ENCODE results near the gene HDGFL1. TPM values are rescaled to one million over a fixed set of nuclear protein-coding genes. Genes with fewer than 3 reads are reported as not detected.

HDGFL1 gene
- total RNA-seq (2021) (not detected in 2 replicates), Bru-seq, nascent RNA (not detected), BruChase-seq, experiment 1, labeled RNA remaining after a 2-hour chase (not detected), BruChase-seq, experiment 2, labeled RNA remaining after a 6-hour chase (not detected)
- long read RNA-seq = 0 reads

DNA sequence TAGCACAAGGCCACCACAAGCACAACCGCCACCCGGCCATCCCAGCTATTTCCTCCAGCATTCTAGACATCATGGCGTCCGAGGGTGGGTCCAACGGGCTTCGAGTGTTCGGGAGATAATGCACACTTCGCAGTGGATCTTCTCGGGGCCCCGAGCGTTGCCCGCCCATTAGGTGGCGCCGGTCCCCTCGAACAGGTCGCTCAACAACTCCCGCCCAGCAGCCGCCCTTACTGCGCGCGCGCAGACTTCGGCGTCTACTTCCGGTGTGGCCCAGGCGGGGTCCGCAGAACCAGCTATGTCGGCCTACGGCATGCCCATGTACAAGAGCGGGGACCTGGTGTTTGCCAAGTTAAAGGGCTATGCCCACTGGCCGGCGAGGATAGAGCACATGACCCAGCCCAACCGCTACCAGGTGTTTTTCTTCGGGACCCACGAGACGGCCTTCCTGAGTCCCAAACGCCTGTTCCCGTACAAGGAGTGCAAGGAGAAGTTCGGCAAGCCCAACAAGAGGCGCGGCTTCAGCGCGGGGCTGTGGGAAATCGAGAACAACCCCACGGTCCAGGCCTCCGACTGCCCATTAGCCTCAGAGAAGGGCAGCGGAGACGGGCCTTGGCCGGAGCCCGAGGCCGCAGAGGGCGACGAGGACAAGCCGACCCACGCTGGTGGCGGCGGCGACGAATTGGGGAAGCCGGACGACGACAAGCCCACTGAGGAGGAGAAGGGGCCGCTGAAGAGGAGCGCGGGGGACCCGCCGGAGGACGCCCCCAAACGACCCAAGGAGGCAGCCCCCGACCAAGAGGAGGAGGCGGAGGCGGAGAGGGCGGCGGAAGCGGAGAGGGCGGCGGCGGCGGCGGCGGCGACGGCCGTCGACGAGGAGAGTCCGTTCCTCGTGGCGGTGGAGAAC is at the start of gene HDGFL1:
Gene HDGFL1 (plus strand): TSS at position 286 of the 904 bp plus-strand sequence. CDS start 10 bp downstream, at position 296.
- Histone ChIP-seq H3K36me3 (ENCODE audit: low read depth) (no peaks in the 10 kb centered on the region), H3F3A (ENCODE audit: insufficient read depth, low read depth) (no peaks in the 10 kb centered on the region), H3K9me2 (ENCODE audit: insufficient read depth) (no peaks in the 10 kb centered on the region), H3K27ac (no peak within 1 kb of the TSS), H3K4me1 (replicated peaks; ENCODE audit: insufficient read depth) (no peaks in the 10 kb centered on the region), H4K20me1 (ENCODE audit: insufficient read depth) (no peaks in the 10 kb centered on the region), H2AFZ (no peak within 1 kb of the TSS), H3K27me3 (ENCODE audit: insufficient read depth, low read depth) (no peaks in the 10 kb centered on the region), H3K9me3 (ENCODE audit: insufficient read depth, low read depth) (no peaks in the 10 kb centered on the region), H3K79me2 (ENCODE audit: low read depth) (no peaks in the 10 kb centered on the region), H3K4me3 (no peak within 1 kb of the TSS), H3K4me2 (no peak within 1 kb of the TSS)
- ChIA-PET POLR2A (ENCODE audit: unreplicated experiment) (no interaction called here), CTCF (no interaction called here)
- no TSS peak for BruUV-seq (replicated peaks)
- TF ChIP-seq EZH2 (IDR thresholded peaks at IDR 0.05; ENCODE audit: low read depth) = no peak
- TF ChIP-seq, protein P1, sequence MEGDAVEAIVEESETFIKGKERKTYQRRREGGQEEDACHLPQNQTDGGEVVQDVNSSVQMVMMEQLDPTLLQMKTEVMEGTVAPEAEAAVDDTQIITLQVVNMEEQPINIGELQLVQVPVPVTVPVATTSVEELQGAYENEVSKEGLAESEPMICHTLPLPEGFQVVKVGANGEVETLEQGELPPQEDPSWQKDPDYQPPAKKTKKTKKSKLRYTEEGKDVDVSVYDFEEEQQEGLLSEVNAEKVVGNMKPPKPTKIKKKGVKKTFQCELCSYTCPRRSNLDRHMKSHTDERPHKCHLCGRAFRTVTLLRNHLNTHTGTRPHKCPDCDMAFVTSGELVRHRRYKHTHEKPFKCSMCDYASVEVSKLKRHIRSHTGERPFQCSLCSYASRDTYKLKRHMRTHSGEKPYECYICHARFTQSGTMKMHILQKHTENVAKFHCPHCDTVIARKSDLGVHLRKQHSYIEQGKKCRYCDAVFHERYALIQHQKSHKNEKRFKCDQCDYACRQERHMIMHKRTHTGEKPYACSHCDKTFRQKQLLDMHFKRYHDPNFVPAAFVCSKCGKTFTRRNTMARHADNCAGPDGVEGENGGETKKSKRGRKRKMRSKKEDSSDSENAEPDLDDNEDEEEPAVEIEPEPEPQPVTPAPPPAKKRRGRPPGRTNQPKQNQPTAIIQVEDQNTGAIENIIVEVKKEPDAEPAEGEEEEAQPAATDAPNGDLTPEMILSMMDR (conservative IDR thresholded peaks at IDR 0.05) = no peak
- DNase-seq = no peak
- intact Hi-C loops (cut with micrococcal nuclease; ENCODE audit: unreplicated experiment) = no loop called here

DNA sequence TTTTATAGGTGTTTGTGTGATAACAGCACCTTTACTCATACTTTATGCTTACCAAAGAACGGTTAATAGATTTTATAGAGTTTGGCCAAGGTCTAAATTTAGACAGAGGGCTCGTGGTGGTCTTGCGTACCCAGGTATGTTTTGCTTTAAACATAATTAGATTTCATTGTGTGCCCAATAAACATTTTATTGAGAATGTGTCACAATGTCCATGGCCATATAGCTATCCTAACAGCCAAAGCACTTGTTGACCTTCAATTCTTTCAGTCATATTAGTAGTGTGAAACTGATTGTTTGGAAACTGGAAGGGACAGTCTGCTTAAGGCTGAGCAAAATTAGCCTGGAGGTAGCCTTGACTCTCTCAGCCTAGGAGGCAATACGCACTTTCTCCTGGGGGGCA is 48.3 kb upstream of the HDGFL1 start:
- intact Hi-C loops (cut with micrococcal nuclease; ENCODE audit: unreplicated experiment) = no loop called here
- no peaks in the 10 kb centered on the region for H3K27me3 ChIP-seq (ENCODE audit: insufficient read depth, low read depth)
- no peak for TF ChIP-seq EZH2 (IDR thresholded peaks at IDR 0.05; ENCODE audit: low read depth)
- TF ChIP-seq, protein P1 (conservative IDR thresholded peaks at IDR 0.05) = no peak
- H3K9me2 ChIP-seq (ENCODE audit: insufficient read depth) = no peaks in the 10 kb centered on the region
- no peak overlapping the region for H3K4me2 ChIP-seq
- ChIA-PET POLR2A (ENCODE audit: unreplicated experiment) (no interaction called here), CTCF (interaction anchor here (0.7 kb wide), 1 partner anchor 605 kb away, joined by 4 read pairs; no protein-coding TSS in a partner anchor)
- no peaks in the 10 kb centered on the region for H4K20me1 ChIP-seq (ENCODE audit: insufficient read depth)
- no TSS peak for BruUV-seq (replicated peaks)
- no peaks in the 10 kb centered on the region for H3K79me2 ChIP-seq (ENCODE audit: low read depth)
- H3K4me1 ChIP-seq (replicated peaks; ENCODE audit: insufficient read depth) = no peaks in the 10 kb centered on the region
- no peaks in the 10 kb centered on the region for H3F3A ChIP-seq (ENCODE audit: insufficient read depth, low read depth)
- H3K9me3 ChIP-seq (ENCODE audit: insufficient read depth, low read depth) = no peaks in the 10 kb centered on the region
- H3K36me3 ChIP-seq (ENCODE audit: low read depth) = no peaks in the 10 kb centered on the region
- H3K27ac ChIP-seq = no peak overlapping the region
- no peak overlapping the region for H2AFZ ChIP-seq
- DNase-seq = no peak
- no peak overlapping the region for H3K4me3 ChIP-seq

DNA sequence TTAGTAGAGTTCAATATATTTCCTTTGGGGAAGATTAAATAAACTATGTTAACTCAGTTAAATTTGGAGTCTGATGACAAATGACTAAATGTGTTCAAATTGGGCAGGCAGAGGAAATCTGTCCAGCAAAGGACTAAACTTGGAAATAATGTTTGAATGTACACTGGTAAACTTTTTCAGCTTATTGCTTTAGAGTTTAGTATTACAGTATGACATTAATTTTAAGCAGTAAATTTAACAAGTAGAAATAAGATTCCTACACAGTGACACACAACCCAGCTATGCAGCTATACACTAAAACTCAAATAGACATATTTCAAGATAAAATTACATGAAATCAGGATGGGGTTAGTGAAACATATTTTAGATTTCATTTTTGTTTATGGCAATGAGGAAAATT is 42.6 kb upstream of the HDGFL1 start:
- TF ChIP-seq, protein P1 (conservative IDR thresholded peaks at IDR 0.05) = no peak
- TF ChIP-seq EZH2 (IDR thresholded peaks at IDR 0.05; ENCODE audit: low read depth) = no peak
- no peak overlapping the region for H3K4me2 ChIP-seq
- H3F3A ChIP-seq (ENCODE audit: insufficient read depth, low read depth) = no peaks in the 10 kb centered on the region
- no peak overlapping the region for H3K4me3 ChIP-seq
- H3K9me3 ChIP-seq (ENCODE audit: insufficient read depth, low read depth) = no peaks in the 10 kb centered on the region
- no peaks in the 10 kb centered on the region for H3K79me2 ChIP-seq (ENCODE audit: low read depth)
- CTCF ChIA-PET = no interaction called here
- no peak for DNase-seq
- no peaks in the 10 kb centered on the region for H3K27me3 ChIP-seq (ENCODE audit: insufficient read depth, low read depth)
- no TSS peak for BruUV-seq (replicated peaks)
- H2AFZ ChIP-seq = no peak overlapping the region; the same call in 1 of the 2 replicates
- H3K4me1 ChIP-seq (replicated peaks; ENCODE audit: insufficient read depth) = no peaks in the 10 kb centered on the region
- H3K36me3 ChIP-seq (ENCODE audit: low read depth) = no peaks in the 10 kb centered on the region
- no peaks in the 10 kb centered on the region for H4K20me1 ChIP-seq (ENCODE audit: insufficient read depth)
- no peaks in the 10 kb centered on the region for H3K9me2 ChIP-seq (ENCODE audit: insufficient read depth)
- intact Hi-C loops (cut with micrococcal nuclease; ENCODE audit: unreplicated experiment) = no loop called here
- POLR2A ChIA-PET (ENCODE audit: unreplicated experiment) = no interaction called here
- H3K27ac ChIP-seq = no peak overlapping the region
